Measurements from ENCODE around the gene VPS51. TPM values are rescaled to one million over a fixed set of nuclear protein-coding genes. Genes with fewer than 3 reads are reported as not detected.

VPS51 gene
- total and polyA plus RNA-seq, 9 of the 15 experiments (the other 6 are each of a cell fraction or from before 2014, with no cell fraction given): 1.8 to 143 (median 46.8) TPM

- TF ChIP-seq TFE3 (CRISPR knock-in tag; IDR thresholded peaks at IDR 0.05) (no peak), ZNF717 (CRISPR knock-in tag; IDR thresholded peaks at IDR 0.05) (no peak), KDM1A (IDR thresholded peaks at IDR 0.05) (peak; percentile 61 to 67; a peak in 3 of 4 replicates), SIN3A (IDR thresholded peaks at IDR 0.05; ENCODE audit: borderline replicate concordance in 2 of 2, control insufficient read depth in 1 of 2, low read depth in 2 of 2, low read length in 2 of 2) (0 out of 4 replicates have a peak, but pooled peaks of 1 of the 2 experiments have one; percentile 10), NONO (IDR thresholded peaks at IDR 0.05; ENCODE audit: low read depth in 2 of 2, low read length in 1 of 2) (no peak)
These were observed 12.7 kb upstream of the VPS51 start (continued) for GRCh38 chr11:65083134-65083833.

GRCh38 chr11:65083834-65084597, 12.0 kb upstream of the VPS51 start, which contains the start of the genes CDCA5 and ZFPL1:
TSS of gene CDCA5 (minus strand) at chr11:65084040. CDS start at chr11:65083978, 62 bp downstream.
TSS of gene ZFPL1 (plus strand) at chr11:65084222. CDS start at chr11:65084699, 477 bp downstream.
- peak within 1 kb of the TSS; percentile 90 for H3K27ac ChIP-seq (ENCODE audit: extremely low read depth, low read depth, low read length)
- intact Hi-C loops (cut with micrococcal nuclease) (loop anchor here (5.0 kb wide), 1 partner anchor 57 kb away; the partner anchor contains the start of gene SNX15), in situ Hi-C loops (cut with MboI) (no loop called here)
- BruUV-seq (replicated peaks): no TSS peak
- POLR2A ChIA-PET: interaction anchor here (0.7 to 1.8 kb wide), 5 partner anchors 8 to 58 kb away, joined by 3 to 7 read pairs (median 4); partner anchors contain the start of gene SNX15
- FAIRE-seq (peak; percentile 96), ATAC-seq (peak; percentile 93), DNase-seq (ENCODE audit: extremely low read depth in 1 of 4, low spot score in 3 of 4) (peak; percentile 97 to 98 (median 97))
- no peaks in the 10 kb centered on the region; the same call in 1 of the 2 replicates for H4K20me1 ChIP-seq (replicated peaks; ENCODE audit: control insufficient read depth, insufficient read depth, low read length)
- WGBS (ENCODE audit: insufficient coverage, low coverage, missing lambda C conversion rate): under 1% methylated on average over 62 of the region's 79 CpGs
- H3K36me3 ChIP-seq (ENCODE audit: control insufficient read depth, insufficient read depth, low read length): peaks cover 82% of the 10 kb centered on the region
- H3K9ac ChIP-seq (ENCODE audit: insufficient read depth in 1 of 2, low read depth in 2 of 2, low read length in 2 of 2): peak within 1 kb of the TSS; percentile 96
- peak within 1 kb of the TSS; percentile 89 for H2AFZ ChIP-seq (ENCODE audit: low read depth, low read length)
- H3K4me3 ChIP-seq: peak within 1 kb of the TSS; percentile 81
- peak within 1 kb of the TSS; percentile 98 for H3K4me2 ChIP-seq (ENCODE audit: insufficient read depth, low read length)
- H3K79me2 ChIP-seq (ENCODE audit: control insufficient read depth, insufficient read depth, low read length): peaks cover 58% of the 10 kb centered on the region
- no peaks in the 10 kb centered on the region for H3K9me1 ChIP-seq (ENCODE audit: control insufficient read depth, insufficient read depth, low read length)
- H3K27me3 ChIP-seq (ENCODE audit: control insufficient read depth in 2 of 2, insufficient read depth in 2 of 2, low read length in 2 of 2): no peaks in the 10 kb centered on the region; a peak in 1 of 5 replicates
- H3K9me3 ChIP-seq (replicated peaks; ENCODE audit: control insufficient read depth, insufficient read depth, low read depth, low read length): no peaks in the 10 kb centered on the region
- H3K4me1 ChIP-seq (replicated peaks in 1 of 2; ENCODE audit: control insufficient read depth in 2 of 2, insufficient read depth in 2 of 2, low read length in 2 of 2): peaks cover 20 to 22% of the 10 kb centered on the region in 2 experiments
- CTCF ChIA-PET (ENCODE audit: low intra/inter-chr PET ratio): interaction anchor here (1.4 kb wide), 1 partner anchor 71 kb away, joined by 3 read pairs; no protein-coding TSS in a partner anchor
- TF ChIP-seq ATF1 (CRISPR knock-in tag; IDR thresholded peaks at IDR 0.05) (peak; percentile 95), ATF1 (tag; IDR thresholded peaks at IDR 0.05) (peak; percentile 99), ZBTB9 (CRISPR knock-in tag; IDR thresholded peaks at IDR 0.05) (peak; percentile 81; the same call in 1 of the 2 replicates), TCF7 (IDR thresholded peaks at IDR 0.05; ENCODE audit: borderline replicate concordance) (peak; percentile 70; the same call in 1 of the 2 replicates), BRF1 (IDR thresholded peaks at IDR 0.05; ENCODE audit: borderline replicate concordance, extremely low read depth, insufficient read length) (no peak), CREM (IDR thresholded peaks at IDR 0.05; ENCODE audit: low read depth) (peak; percentile 100), PTTG1 (tag; IDR thresholded peaks at IDR 0.05; ENCODE audit: low read depth) (no peak), XRCC3 (IDR thresholded peaks at IDR 0.05) (no peak), ESRRA (IDR thresholded peaks at IDR 0.05; ENCODE audit: borderline replicate concordance, low read depth) (peak; percentile 89), CAMTA2 (CRISPR knock-in tag; conservative IDR thresholded peaks at IDR 0.05) (no peak), SAP30 (IDR thresholded peaks at IDR 0.05; ENCODE audit: borderline replicate concordance, insufficient read depth, low read depth, low read length, poor library complexity, severe bottlenecking) (peak; percentile 99)

Data from K562 (cell line).